Esophagus muscularis mucosa (tissue), 3 donors: ENCODE results near the gene DSCAML1.

Source experiments
- EP300 ChIP-seq: sonication (generic); formaldehyde crosslinking; IDR thresholded peaks from one replicate; pipeline ENCODE4 v1.6.1; 2017; ENCODE audit warnings: antibody characterized with exemption
- TF ChIP-seq, protein P1 (sequence below), 3 experiments: fragments of 200-600 bp in 2 of 3; fragments of 450-650 bp in 1 of 3; sonication (generic) in 2 of 3; IDR thresholded peaks; one replicate each; pipeline ENCODE4 v1.5.1; 2017 to 2019; ENCODE audit warnings: antibody characterized with exemption in 3 of 3, mild to moderate bottlenecking in 2 of 3, moderate library complexity in 1 of 3

DNA sequence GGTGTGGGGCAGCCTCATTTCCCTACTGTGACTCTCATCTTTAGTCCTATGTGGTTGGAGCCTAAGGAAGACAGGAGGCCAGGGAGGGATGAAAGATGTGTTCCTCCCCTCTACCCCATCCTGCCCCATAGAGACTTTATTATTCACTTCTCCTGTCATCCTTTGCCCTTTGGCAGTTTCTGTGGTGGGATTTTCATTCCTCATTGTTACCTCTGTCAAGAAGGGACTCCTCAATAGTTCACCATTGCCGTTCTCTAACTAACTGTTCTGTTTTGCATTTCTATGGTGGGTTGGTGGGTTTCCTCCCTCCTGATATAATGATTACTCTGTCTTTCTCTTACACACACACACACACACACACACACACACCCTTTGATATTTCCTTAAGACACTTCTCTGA, 202.3 kb downstream of the DSCAML1 start:
- TF ChIP-seq, protein P1, sequence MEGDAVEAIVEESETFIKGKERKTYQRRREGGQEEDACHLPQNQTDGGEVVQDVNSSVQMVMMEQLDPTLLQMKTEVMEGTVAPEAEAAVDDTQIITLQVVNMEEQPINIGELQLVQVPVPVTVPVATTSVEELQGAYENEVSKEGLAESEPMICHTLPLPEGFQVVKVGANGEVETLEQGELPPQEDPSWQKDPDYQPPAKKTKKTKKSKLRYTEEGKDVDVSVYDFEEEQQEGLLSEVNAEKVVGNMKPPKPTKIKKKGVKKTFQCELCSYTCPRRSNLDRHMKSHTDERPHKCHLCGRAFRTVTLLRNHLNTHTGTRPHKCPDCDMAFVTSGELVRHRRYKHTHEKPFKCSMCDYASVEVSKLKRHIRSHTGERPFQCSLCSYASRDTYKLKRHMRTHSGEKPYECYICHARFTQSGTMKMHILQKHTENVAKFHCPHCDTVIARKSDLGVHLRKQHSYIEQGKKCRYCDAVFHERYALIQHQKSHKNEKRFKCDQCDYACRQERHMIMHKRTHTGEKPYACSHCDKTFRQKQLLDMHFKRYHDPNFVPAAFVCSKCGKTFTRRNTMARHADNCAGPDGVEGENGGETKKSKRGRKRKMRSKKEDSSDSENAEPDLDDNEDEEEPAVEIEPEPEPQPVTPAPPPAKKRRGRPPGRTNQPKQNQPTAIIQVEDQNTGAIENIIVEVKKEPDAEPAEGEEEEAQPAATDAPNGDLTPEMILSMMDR (IDR thresholded peaks at IDR 0.05), result no peak
- TF ChIP-seq EP300, result no peak
